ENCODE measurements around the gene MORN1.

DNA sequence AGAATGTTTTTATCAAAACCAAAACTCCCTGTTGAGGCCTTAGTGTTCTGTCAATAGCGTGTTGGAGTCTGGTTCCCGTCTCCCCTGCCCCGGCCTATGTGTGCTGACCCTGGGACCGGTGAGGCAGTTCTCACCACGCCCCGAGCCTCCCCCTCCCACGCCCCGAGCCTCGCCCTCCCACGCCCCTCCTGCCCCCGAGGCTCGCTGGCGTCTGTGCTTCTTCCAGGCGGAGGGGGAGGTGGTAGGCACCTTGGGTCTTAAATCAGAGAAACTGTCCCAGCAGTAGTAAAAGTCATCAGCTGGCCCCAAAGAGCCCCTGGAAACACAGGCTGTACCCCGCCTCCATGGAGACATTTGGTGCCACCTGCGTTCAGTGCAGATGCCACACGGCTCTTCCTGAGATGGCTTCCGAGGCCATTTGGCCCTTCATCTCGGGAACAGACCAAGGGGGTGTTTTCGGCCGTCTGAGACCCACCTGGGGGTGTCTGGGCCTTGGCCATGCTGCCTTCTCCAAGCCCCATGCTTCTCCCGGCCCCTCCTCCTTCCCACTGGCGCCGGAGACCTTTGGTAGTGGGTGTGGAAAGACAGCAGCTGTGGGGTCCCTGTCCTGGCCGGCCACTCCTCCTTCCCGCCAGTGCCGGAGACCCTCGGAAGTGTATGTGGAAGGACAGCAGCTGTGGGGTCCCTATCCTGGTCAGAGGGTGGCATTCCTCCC, 118.5 kb downstream of the MORN1 start:
- TF ChIP-seq, protein P1, sequence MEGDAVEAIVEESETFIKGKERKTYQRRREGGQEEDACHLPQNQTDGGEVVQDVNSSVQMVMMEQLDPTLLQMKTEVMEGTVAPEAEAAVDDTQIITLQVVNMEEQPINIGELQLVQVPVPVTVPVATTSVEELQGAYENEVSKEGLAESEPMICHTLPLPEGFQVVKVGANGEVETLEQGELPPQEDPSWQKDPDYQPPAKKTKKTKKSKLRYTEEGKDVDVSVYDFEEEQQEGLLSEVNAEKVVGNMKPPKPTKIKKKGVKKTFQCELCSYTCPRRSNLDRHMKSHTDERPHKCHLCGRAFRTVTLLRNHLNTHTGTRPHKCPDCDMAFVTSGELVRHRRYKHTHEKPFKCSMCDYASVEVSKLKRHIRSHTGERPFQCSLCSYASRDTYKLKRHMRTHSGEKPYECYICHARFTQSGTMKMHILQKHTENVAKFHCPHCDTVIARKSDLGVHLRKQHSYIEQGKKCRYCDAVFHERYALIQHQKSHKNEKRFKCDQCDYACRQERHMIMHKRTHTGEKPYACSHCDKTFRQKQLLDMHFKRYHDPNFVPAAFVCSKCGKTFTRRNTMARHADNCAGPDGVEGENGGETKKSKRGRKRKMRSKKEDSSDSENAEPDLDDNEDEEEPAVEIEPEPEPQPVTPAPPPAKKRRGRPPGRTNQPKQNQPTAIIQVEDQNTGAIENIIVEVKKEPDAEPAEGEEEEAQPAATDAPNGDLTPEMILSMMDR (IDR thresholded peaks at IDR 0.05; ENCODE audit: low read length) = no peak
- no peak for TF ChIP-seq EZH2 (optimal IDR thresholded peaks at IDR 0.05; ENCODE audit: low read depth, low read length)
- no peak for TF ChIP-seq EZH2phosphoT487 (IDR thresholded peaks at IDR 0.05; ENCODE audit: low read length)

Measured in MM.1S (cell line).